HUES6 (cell line): ENCODE measurements around the gene COL15A1.
"Not testable (repeated sequence)": the region's sequence is repeated elsewhere in the genome, so short reads cannot be mapped to it uniquely, and the experiment has no call there.

Experiments used
- H3K27ac ChIP-seq: 2 replicates; pipeline ENCODE4 v1.7.0; 2013; ENCODE audit warnings: low read depth, mild to moderate bottlenecking, low read length, inconsistent platforms
- H3K27me3 ChIP-seq: 2 replicates; pipeline ENCODE4 v1.6.1; 2013; ENCODE audit warnings: low read length; ENCODE audit not compliant: control insufficient read depth, insufficient read depth
- H3K36me3 ChIP-seq: 2 replicates; pipeline ENCODE4 v1.6.1; 2013; ENCODE audit warnings: low read length; ENCODE audit not compliant: control insufficient read depth, insufficient read depth
- H3K4me1 ChIP-seq: 2 replicates; pipeline ENCODE4 v1.6.1; 2013; ENCODE audit warnings: low read length; ENCODE audit not compliant: control insufficient read depth, insufficient read depth
- H3K4me3 ChIP-seq: 2 replicates; pipeline ENCODE4 v1.5.1; 2013; ENCODE audit warnings: low read depth, low read length
- H3K9ac ChIP-seq: one replicate; pipeline ENCODE4 v1.6.1; 2013; ENCODE audit warnings: mild to moderate bottlenecking, low read length
- H3K9me3 ChIP-seq: 2 replicates; pipeline ENCODE4 v1.6.1; 2013; ENCODE audit warnings: low read depth, low read length; ENCODE audit not compliant: control insufficient read depth, insufficient read depth

The COL15A1 gene

DNA sequence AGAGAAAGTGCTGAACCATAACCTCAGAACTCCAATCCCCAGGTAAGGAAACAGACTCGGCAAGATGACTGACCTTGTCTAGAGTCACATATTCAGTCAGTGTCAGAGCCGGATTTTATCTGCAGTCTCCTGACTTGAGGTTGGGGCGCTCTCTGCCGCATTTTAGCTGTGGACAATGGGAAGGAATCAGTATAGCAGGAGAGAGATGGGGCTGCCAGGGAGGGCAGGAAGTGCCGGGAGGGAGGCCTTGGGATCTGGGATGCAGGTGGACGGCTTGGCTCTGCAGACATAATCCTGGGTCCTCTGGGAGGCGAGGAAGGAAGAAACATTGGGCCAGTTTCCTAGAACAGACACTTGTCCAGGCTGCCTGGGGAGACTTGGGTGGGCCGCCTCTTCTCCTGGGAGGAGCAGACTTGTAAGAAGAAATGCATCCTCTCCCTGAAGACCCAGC, 39.7 kb upstream of the COL15A1 start:
- Histone ChIP-seq H3K9ac (no peak overlapping the region), H3K4me3 (no peak overlapping the region), H3K27ac (no peak overlapping the region), H3K4me1 (peaks cover 7% of the 10 kb centered on the region; the same call in 1 of the 2 replicates), H3K27me3 (no peaks in the 10 kb centered on the region), H3K36me3 (no peaks in the 10 kb centered on the region), H3K9me3 (no peaks in the 10 kb centered on the region)

DNA sequence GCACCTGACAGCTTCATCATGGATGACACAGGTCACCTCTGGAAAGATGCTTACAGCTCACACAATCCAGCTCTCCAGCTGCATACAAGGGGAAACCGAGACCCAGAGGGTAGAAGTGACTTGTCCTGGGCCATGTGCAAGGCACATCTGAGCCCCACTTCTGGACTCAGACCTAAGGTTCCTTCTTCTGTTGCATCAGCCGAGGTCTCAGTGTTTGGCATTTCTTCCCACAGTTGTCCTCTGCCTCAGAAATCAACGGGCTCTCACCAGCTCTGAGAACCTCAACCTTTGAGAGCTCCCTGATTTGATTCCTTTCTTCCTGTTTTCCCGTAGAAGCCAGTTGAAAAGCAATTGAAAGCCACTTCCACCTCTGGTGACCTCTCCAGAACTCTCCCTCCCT, 38.7 kb upstream of the COL15A1 start:
- Histone ChIP-seq H3K27me3 (no peaks in the 10 kb centered on the region), H3K4me1 (peaks cover 7% of the 10 kb centered on the region; the same call in 1 of the 2 replicates), H3K9ac (no peak overlapping the region), H3K4me3 (no peak overlapping the region), H3K9me3 (no peaks in the 10 kb centered on the region), H3K27ac (no peak overlapping the region), H3K36me3 (no peaks in the 10 kb centered on the region)

DNA sequence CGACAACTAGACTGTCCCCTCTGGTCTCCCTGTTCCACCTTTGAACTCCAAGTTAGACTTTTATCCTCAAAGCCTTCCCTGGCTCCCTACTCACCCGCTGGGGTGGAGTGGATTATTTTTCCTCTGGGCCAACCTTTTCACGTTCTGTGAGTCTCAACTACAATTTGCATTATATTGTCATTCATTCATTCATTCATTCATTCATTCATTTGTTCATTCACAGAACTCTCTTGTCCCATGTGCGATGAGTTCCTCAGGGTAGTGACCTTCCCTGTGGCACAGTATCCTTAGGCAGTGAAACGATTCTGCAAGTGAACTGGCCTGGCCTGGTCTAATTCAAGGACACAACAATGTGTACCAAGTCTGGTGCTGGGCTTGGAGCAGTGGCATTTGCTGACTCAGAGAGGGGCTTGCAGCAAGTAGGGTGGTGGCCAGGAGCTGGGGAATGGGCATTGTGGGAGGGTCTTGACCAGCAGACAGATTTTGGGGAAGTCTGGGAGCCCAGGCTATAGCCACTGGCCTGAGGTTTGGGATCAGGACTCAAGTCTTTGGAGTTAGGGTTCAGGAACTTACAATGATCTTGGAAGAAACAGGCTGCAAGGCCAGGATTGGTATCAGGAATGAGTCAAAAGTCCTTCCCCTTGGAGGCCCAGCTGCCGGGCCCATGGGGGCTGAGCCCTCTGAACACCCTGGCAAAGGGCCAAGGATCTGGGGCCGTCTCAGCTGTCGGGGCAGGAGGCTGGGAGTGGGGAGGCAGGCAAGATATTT, 37.2 kb upstream of the COL15A1 start:
- H3K36me3 ChIP-seq = no peaks in the 10 kb centered on the region
- H3K9ac ChIP-seq = no peak overlapping the region
- no peak overlapping the region for H3K4me3 ChIP-seq
- H3K27me3 ChIP-seq = no peaks in the 10 kb centered on the region
- H3K4me1 ChIP-seq = peaks cover 7% of the 10 kb centered on the region; the same call in 1 of the 2 replicates
- no peaks in the 10 kb centered on the region for H3K9me3 ChIP-seq
- no peak overlapping the region for H3K27ac ChIP-seq

DNA sequence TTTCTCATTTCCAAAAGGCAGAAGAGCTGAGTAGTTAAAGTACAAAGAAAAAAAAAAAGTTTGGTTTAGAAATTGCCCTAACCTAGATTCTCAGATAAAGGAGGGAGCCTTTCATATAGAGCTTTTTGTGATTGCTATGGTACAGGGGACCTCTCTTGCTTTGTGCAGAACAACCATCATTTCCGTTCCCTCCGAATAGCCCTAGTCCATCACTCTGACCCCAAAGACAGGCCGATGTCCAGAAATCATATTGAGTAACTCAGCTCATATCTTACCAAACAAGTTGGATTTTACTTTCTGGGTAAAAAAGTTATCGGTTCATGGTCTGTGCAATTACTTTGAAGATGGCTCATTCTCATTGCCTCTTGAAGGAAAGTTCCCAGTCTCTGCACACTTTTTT, 36.7 kb upstream of the COL15A1 start:
- Histone ChIP-seq H3K4me3 (no peak overlapping the region), H3K36me3 (no peaks in the 10 kb centered on the region), H3K27ac (no peak overlapping the region), H3K27me3 (no peaks in the 10 kb centered on the region), H3K4me1 (peaks cover 7% of the 10 kb centered on the region; the same call in 1 of the 2 replicates), H3K9me3 (no peaks in the 10 kb centered on the region), H3K9ac (no peak overlapping the region)

DNA sequence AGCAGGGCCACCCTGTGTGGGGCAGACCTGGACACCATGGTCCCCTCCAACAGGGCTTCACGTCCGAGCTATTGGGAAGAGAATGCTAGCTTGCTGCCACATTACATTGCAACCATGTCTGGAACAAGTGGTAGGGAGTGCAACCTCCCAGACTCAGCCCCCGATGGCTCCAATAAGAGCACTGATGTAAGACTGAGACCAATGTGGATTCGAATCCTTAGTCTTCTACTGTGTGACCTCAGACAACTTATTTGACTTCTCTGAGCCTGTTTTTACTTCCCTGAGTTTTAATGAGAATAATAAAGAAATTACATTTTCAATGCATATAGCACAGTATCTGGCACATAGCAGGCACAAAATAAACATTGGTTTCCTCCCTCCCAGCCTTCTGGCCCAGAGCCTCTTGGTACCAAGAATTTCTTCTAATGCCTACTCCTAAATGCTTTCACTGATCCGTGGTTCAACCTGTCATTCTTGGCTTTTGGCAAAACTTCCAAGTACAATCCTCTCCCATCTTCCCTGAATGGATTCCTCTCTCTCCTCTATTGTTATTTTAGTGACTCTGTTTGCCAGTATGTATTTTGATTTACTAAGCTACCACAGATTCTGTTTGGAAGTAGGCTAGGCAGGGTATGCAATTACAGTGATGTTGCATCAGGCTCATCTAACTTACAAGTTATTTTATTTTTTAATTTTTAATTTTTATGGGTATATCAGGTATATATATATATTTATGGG, 34.6 kb upstream of the COL15A1 start:
- Histone ChIP-seq H3K9ac (peak overlapping the region; percentile 23), H3K4me3 (no peak overlapping the region), H3K36me3 (no peaks in the 10 kb centered on the region), H3K9me3 (no peaks in the 10 kb centered on the region), H3K27me3 (no peaks in the 10 kb centered on the region), H3K4me1 (peaks cover 7% of the 10 kb centered on the region; the same call in 1 of the 2 replicates), H3K27ac (no peak overlapping the region)

DNA sequence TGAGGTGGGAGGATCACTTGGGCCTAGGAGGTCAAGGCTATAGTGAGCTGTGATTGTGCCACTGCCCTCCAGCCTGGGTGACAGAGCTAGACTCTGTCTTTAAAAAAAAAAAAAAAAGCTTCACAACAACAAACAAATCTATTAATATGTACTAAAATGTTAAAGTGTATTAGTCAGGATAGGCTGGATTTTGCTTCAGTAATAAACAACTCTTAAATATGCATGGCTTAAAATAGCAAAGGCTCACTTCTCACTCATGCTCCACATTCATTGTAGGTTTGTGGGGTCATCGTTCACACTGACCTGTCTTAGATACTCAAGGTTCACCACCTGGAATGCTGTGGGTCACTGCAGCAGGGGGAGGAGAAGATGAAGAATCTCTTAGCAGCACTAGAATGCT, 33.8 kb upstream of the COL15A1 start:
- Histone ChIP-seq H3K9me3 (no peaks in the 10 kb centered on the region), H3K4me3 (no peak overlapping the region), H3K36me3 (no peaks in the 10 kb centered on the region), H3K27me3 (no peaks in the 10 kb centered on the region), H3K27ac (no peak overlapping the region), H3K4me1 (peaks cover 7% of the 10 kb centered on the region; the same call in 1 of the 2 replicates), H3K9ac (no peak overlapping the region)

DNA sequence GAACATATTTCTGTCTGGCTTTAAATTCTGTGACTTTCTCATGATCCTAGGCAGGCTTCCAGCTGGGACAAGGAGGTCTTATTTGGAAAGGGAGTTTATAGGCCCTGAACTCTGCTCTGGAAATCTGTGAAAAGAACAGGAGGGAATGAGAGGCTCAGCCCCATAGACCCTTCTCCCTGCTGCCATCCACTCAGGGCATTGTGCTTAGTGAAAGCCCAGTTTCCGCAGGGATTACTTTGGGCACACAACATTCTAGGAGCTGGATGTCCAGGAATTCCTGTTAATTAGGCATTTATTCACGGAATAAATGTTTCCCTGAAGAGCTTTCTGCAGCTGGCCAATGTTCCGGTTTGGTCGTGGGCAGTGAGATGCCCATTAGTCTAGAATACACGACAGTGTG, 32.7 kb upstream of the COL15A1 start:
- H3K27ac ChIP-seq = no peak overlapping the region
- H3K9ac ChIP-seq = no peak overlapping the region
- no peaks in the 10 kb centered on the region for H3K36me3 ChIP-seq
- no peaks in the 10 kb centered on the region for H3K27me3 ChIP-seq
- no peak overlapping the region for H3K4me3 ChIP-seq
- H3K4me1 ChIP-seq = peaks cover 7% of the 10 kb centered on the region; the same call in 1 of the 2 replicates
- H3K9me3 ChIP-seq = no peaks in the 10 kb centered on the region

DNA sequence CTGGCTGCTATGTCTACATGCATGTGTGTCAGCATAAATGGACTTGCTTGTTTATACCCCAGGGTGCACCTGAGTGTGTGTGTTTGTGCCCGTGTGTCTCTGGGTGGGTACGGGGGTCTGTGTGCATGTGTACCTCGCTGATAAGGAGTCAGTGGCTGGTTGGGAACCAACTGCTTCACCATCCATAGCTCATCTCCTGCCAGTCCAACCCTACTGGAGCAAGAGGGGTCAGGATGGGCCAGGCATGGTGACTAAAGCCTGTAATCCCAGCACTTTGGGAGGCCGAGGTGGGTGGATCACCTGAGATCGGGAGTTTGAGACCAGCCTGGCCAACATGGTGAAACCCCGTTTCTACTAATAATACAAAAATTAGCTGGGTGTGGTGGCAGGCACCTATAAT, 32.0 kb upstream of the COL15A1 start:
- H3K9ac ChIP-seq, H3K4me3 ChIP-seq, H3K4me1 ChIP-seq, H3K27me3 ChIP-seq, H3K9me3 ChIP-seq, H3K27ac ChIP-seq, H3K36me3 ChIP-seq: not testable (repeated sequence)

DNA sequence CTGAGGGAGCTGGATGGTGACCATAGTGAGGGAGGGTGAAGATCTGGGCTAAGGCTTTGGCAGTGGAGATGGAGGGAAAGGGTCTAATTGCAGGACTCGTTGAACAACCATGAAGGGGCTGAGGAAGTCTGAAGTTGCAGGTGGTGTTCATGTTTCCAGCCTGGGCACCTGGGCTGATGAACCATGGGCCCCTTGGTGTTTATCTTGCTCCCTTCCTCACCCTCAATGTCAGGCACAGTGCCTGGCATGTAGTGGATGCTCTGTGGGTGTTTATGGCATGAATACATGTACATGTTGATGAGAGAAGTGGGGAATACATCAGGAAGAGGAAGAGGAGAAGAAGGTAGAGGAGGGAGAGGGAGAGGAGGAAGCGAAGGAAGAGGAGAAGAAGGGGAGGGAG, 31.3 kb upstream of the COL15A1 start:
- Histone ChIP-seq H3K4me3 (no peak overlapping the region), H3K9ac (no peak overlapping the region), H3K27ac (no peak overlapping the region), H3K27me3 (no peaks in the 10 kb centered on the region), H3K9me3 (no peaks in the 10 kb centered on the region), H3K36me3 (no peaks in the 10 kb centered on the region), H3K4me1 (peaks cover 11% of the 10 kb centered on the region; the same call in 1 of the 2 replicates)

DNA sequence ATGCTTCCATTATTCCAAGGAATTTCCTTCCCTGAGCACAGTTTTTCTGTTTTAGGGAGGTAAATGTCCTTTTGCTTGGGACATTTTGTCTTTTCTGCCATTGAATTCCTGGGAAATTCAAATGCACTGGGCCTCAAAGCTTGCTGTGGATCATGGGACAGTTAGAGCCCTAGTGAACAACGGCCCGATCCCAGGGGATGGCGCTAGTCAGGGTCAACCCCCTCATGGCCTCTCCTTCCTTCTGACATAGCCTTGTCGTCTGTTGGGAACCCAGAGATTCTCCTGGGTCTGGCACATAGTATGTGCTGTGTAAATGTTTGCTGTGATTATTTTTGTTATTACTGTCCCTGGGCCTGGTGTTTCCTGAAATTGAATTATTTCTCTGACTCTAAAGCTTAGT, 30.7 kb upstream of the COL15A1 start:
- no peak overlapping the region for H3K9ac ChIP-seq
- H3K4me1 ChIP-seq = peaks cover 11% of the 10 kb centered on the region; the same call in 1 of the 2 replicates
- no peak overlapping the region for H3K27ac ChIP-seq
- no peak overlapping the region for H3K4me3 ChIP-seq
- H3K36me3 ChIP-seq = no peaks in the 10 kb centered on the region
- H3K9me3 ChIP-seq = no peaks in the 10 kb centered on the region
- no peaks in the 10 kb centered on the region for H3K27me3 ChIP-seq

DNA sequence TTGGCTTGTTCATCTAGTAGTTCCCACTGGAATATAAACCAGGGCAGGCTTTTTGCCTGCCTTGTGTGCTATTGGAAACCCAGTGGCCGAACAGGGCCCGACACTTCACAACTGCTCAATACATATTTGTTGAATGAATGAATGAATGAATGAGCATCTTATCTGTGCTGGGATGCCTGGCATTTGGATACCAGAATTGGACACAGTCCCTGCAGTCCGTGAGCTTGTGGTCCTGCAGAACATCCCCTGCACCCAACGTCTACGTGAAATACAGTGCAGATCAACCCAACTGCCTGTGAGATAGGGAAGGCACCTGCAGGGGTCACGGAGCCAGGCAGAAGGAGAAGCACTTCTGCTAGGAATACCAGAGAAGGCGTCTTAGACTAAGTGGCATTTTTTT, 30.0 kb upstream of the COL15A1 start:
- Histone ChIP-seq H3K9ac (no peak overlapping the region), H3K4me1 (peaks cover 6% of the 10 kb centered on the region; the same call in 1 of the 2 replicates), H3K27ac (no peak overlapping the region), H3K9me3 (no peaks in the 10 kb centered on the region), H3K27me3 (no peaks in the 10 kb centered on the region), H3K4me3 (no peak overlapping the region), H3K36me3 (no peaks in the 10 kb centered on the region)
